Fibroblast of peridontal ligament (primary cell): Measurements from ENCODE around the gene MAST4.

Experiments
- DNase-seq: peaks from one replicate; pipeline ENCODE4 v3.0.0-alpha.2; 2010; ENCODE audit errors: extremely low read depth

The MAST4 gene

GRCh38 chr5:66697796-66698564 is 101.8 kb downstream of the MAST4 start:
- DNase-seq: no peak

- DNase-seq: no peak
Observed at GRCh38 chr5:66701244-66701643, 105.1 kb downstream of the MAST4 start.

GRCh38 chr5:66702426-66702825 is 106.2 kb downstream of the MAST4 start:
- no peak for DNase-seq

GRCh38 chr5:66704790-66705425 is 108.7 kb downstream of the MAST4 start:
- DNase-seq: peak; percentile 21

GRCh38 chr5:66708368-66708767 is 112.2 kb downstream of the MAST4 start:
- DNase-seq: no peak

GRCh38 chr5:66710557-66711088 is 114.4 kb downstream of the MAST4 start:
- no peak for DNase-seq

GRCh38 chr5:66713998-66714397 is 117.8 kb downstream of the MAST4 start:
- DNase-seq: no peak

- DNase-seq: no peak
Observed at GRCh38 chr5:66717455-66718373, 121.5 kb downstream of the MAST4 start.

- DNase-seq: no peak
Observed at GRCh38 chr5:66718374-66719002, 122.3 kb downstream of the MAST4 start.

GRCh38 chr5:66720780-66721179 is 124.6 kb downstream of the MAST4 start:
- DNase-seq: no peak

- no peak for DNase-seq
Observed at GRCh38 chr5:66722686-66723085, 126.5 kb downstream of the MAST4 start.

GRCh38 chr5:66724349-66725139 is 128.4 kb downstream of the MAST4 start:
- peak; percentile 42 for DNase-seq

GRCh38 chr5:66727630-66728029 is 131.4 kb downstream of the MAST4 start:
- DNase-seq: no peak

- no peak for DNase-seq
Observed at GRCh38 chr5:66728049-66728448, 131.9 kb downstream of the MAST4 start.

- no peak for DNase-seq
Observed at GRCh38 chr5:66737096-66737495, 140.9 kb downstream of the MAST4 start.

- DNase-seq: no peak
Observed at GRCh38 chr5:66738136-66738535, 141.9 kb downstream of the MAST4 start.

- no peak for DNase-seq
Observed at GRCh38 chr5:66739021-66739420, 142.8 kb downstream of the MAST4 start.

- no peak for DNase-seq
Observed at GRCh38 chr5:66739951-66740350, 143.8 kb downstream of the MAST4 start.

- no peak for DNase-seq
Observed at GRCh38 chr5:66741394-66741793, 145.2 kb downstream of the MAST4 start.

GRCh38 chr5:66742083-66742895 is 146.1 kb downstream of the MAST4 start:
- DNase-seq: no peak
